IMR-90 (cell line): Measurements from ENCODE around the gene CAAP1. TPM values are rescaled to one million over a fixed set of nuclear protein-coding genes. Genes with fewer than 3 reads are reported as not detected.
A peak's percentile ranks its signal among the peaks of the same experiment; 100 is the strongest.

Experiments
- ATAC-seq: fragments of 200-7000 bp; cut with Tn5 transposase; 2 replicates; pipeline ENCODE4 v1.9.1; 2020; ENCODE audit warnings: low read depth, mild to moderate bottlenecking, moderate library complexity
- BruUV-seq: library from RNA; stranded (reverse); fragments of 400-500 nt; replicated peaks from 2 replicates; lab custom pipeline; 2021; lab: Mats Ljungman, UMichigan
- CTCF ChIA-PET: fragments of 300-600 bp; formaldehyde crosslinking; extraction: SDS; loops from one replicate; lab custom pipeline; 2021; ENCODE audit warnings: antibody characterized with exemption; lab: Yijun Ruan, JAX
- POLR2A ChIA-PET: fragments of 300-600 bp; sonication (Branson Sonifier 250); formaldehyde crosslinking; loops from one replicate; lab custom pipeline; 2022; ENCODE audit warnings: antibody characterized with exemption; ENCODE audit not compliant: unreplicated experiment; lab: Charles Lee
- DNase-seq: peaks from one replicate; pipeline ENCODE4 v3.0.0; 2013
- H2AFZ ChIP-seq: replicated peaks from 2 replicates; pipeline ENCODE3; 2013; ENCODE audit warnings: low read length, mild to moderate bottlenecking; ENCODE audit not compliant: poor library complexity
- H2AK5ac ChIP-seq: 2 replicates; pipeline ENCODE4 v1.6.1; 2013; ENCODE audit warnings: low read depth, low read length, inconsistent platforms
- H2AK9ac ChIP-seq: replicated peaks from 2 replicates; pipeline ENCODE3; 2013; ENCODE audit warnings: mild to moderate bottlenecking, low read depth, low read length, moderate library complexity; ENCODE audit not compliant: poor library complexity
- H2BK120ac ChIP-seq: 2 replicates; pipeline ENCODE4 v1.6.1; 2013; ENCODE audit warnings: low read depth, low read length, inconsistent platforms
- H2BK15ac ChIP-seq: 3 replicates; pipeline ENCODE4 v1.6.1; 2013; ENCODE audit warnings: low read depth, low read length, inconsistent platforms
- H2BK20ac ChIP-seq: 2 replicates; pipeline ENCODE4 v1.6.1; 2013; ENCODE audit warnings: low read depth, mild to moderate bottlenecking, inconsistent platforms, low read length, moderate library complexity
- H2BK5ac ChIP-seq: 2 replicates; pipeline ENCODE4 v1.6.1; 2013; ENCODE audit warnings: mild to moderate bottlenecking, low read depth, low read length, inconsistent platforms; ENCODE audit not compliant: poor library complexity, severe bottlenecking
- H3K14ac ChIP-seq: replicated peaks from 2 replicates; pipeline ENCODE4 v1.6.1; 2013; ENCODE audit warnings: low read depth, low read length, inconsistent platforms
- H3K18ac ChIP-seq: 2 replicates; pipeline ENCODE4 v1.6.1; 2013; ENCODE audit warnings: low read depth, low read length, control low read depth
- H3K23ac ChIP-seq: 2 replicates; pipeline ENCODE4 v1.6.1; 2013; ENCODE audit warnings: low read depth, low read length, inconsistent platforms
- H3K27ac ChIP-seq: 2 replicates; pipeline ENCODE4 v1.5.1; 2013; ENCODE audit warnings: mild to moderate bottlenecking, control low read depth, low read length; ENCODE audit not compliant: insufficient read depth
- H3K27me3 ChIP-seq: 2 replicates; pipeline ENCODE4 v1.6.1; 2013; ENCODE audit warnings: low read length; ENCODE audit not compliant: control insufficient read depth, insufficient read depth
- H3K36me3 ChIP-seq: 2 replicates; pipeline ENCODE4 v1.6.1; 2013; ENCODE audit warnings: low read length, mixed read lengths; ENCODE audit not compliant: control insufficient read depth, insufficient read depth
- H3K4ac ChIP-seq: 2 replicates; pipeline ENCODE4 v1.6.1; 2013; ENCODE audit warnings: low read depth, low read length, inconsistent platforms
- H3K4me1 ChIP-seq: 2 replicates; pipeline ENCODE4 v1.6.1; 2013; ENCODE audit warnings: low read length, mixed read lengths; ENCODE audit not compliant: control insufficient read depth, insufficient read depth
- H3K4me2 ChIP-seq: 2 replicates; pipeline ENCODE4 v1.6.1; 2013; ENCODE audit warnings: low read depth, mild to moderate bottlenecking, control low read depth, low read length, moderate library complexity
- H3K4me3 ChIP-seq: 2 replicates; pipeline ENCODE4 v1.5.1; 2013; ENCODE audit warnings: low read depth, mild to moderate bottlenecking, control low read depth, low read length, moderate library complexity; ENCODE audit not compliant: insufficient read depth
- H3K56ac ChIP-seq: 2 replicates; pipeline ENCODE4 v1.6.1; 2013; ENCODE audit warnings: low read length, inconsistent platforms; ENCODE audit not compliant: insufficient read depth; ENCODE audit errors: extremely low read depth
- H3K79me1 ChIP-seq, 2 experiments: 2 replicates each; pipeline ENCODE4 v1.6.1; 2013; ENCODE audit warnings: low read length in 2 of 2, inconsistent platforms in 1 of 2, low read depth in 1 of 2
- H3K9ac ChIP-seq: 2 replicates; pipeline ENCODE4 v1.6.1; 2013; ENCODE audit warnings: low read depth, low read length, control low read depth
- H3K9me1 ChIP-seq: 2 replicates; pipeline ENCODE4 v1.6.1; 2013; ENCODE audit warnings: low read length, inconsistent platforms; ENCODE audit not compliant: insufficient read depth
- H3K9me3 ChIP-seq: 2 replicates; pipeline ENCODE4 v1.6.1; 2013; ENCODE audit warnings: low read length; ENCODE audit not compliant: control insufficient read depth, insufficient read depth
- H4K20me1 ChIP-seq: 2 replicates; pipeline ENCODE4 v1.6.1; 2013; ENCODE audit warnings: low read length, inconsistent platforms; ENCODE audit not compliant: insufficient read depth
- H4K5ac ChIP-seq: 2 replicates; pipeline ENCODE4 v1.6.1; 2013; ENCODE audit warnings: mild to moderate bottlenecking, low read depth, low read length, control low read depth
- H4K8ac ChIP-seq, 2 experiments: 2 replicates each; pipeline ENCODE4 v1.6.1; 2013; ENCODE audit warnings: low read depth in 2 of 2, low read length in 2 of 2, control low read depth in 1 of 2, inconsistent platforms in 1 of 2
- H4K91ac ChIP-seq: 2 replicates; pipeline ENCODE4 v1.6.1; 2013; ENCODE audit warnings: low read depth, low read length, inconsistent platforms; ENCODE audit not compliant: insufficient read depth
- CHD1 ChIP-seq: IDR thresholded peaks from 2 replicates; pipeline ENCODE4 v1.6.1; 2012; ENCODE audit warnings: low read depth, low read length, improper control_type of control experiment
- CTCF ChIP-seq: conservative IDR thresholded peaks from 2 replicates; pipeline ENCODE4 v1.5.1; 2012; ENCODE audit warnings: mild to moderate bottlenecking, low read depth, low read length, improper control_type of control experiment
- MAFK ChIP-seq: IDR thresholded peaks from 2 replicates; pipeline ENCODE4 v1.6.1; 2012; ENCODE audit warnings: low read depth, low read length, improper control_type of control experiment
- MAZ ChIP-seq: IDR thresholded peaks from 2 replicates; pipeline ENCODE4 v1.6.1; 2012; ENCODE audit warnings: low read depth, mild to moderate bottlenecking, low read length, improper control_type of control experiment, moderate library complexity, borderline replicate concordance
- NFE2L2 ChIP-seq: fragments of 150-350 bp; IDR thresholded peaks from 2 replicates; pipeline ENCODE4 v1.6.1; 2016; ENCODE audit warnings: low read depth, mild to moderate bottlenecking, low read length
- POLR2A ChIP-seq: IDR thresholded peaks from 2 replicates; pipeline ENCODE4 v1.6.1; 2012; ENCODE audit warnings: mild to moderate bottlenecking, low read depth, low read length
- WGBS, 2 experiments: methylation state at CpG; one replicate each; pipeline versions ENCODE4 v1.1.5 to v1.1.7; 2013; ENCODE audit warnings: missing lambda C conversion rate in 2 of 2; ENCODE audit not compliant: insufficient read length in 1 of 2; ENCODE audit errors: extremely low coverage in 2 of 2; 5-methylcytosine and 5-hydroxymethylcytosine counted together
- dilution Hi-C: fragments of 300-500 bp; cut with HindIII; formaldehyde crosslinking; loops from one replicate; pipeline ENCODE4 v1.14.3; 2018; ENCODE audit warnings: low sequenced_read_pairs; ENCODE audit not compliant: unreplicated experiment
- in situ Hi-C: fragments of 300-500 bp; cut with MboI; formaldehyde crosslinking; loops from 3 replicates; pipeline ENCODE4 v1.14.3; 2019; ENCODE audit warnings: low sequenced_read_pairs, inconsistent platforms, mixed read lengths
- intact Hi-C: fragments of 100-400 bp; cut with micrococcal nuclease; formaldehyde crosslinking; loops from 2 replicates; pipeline ENCODE4 v1.10.0; 2022
- polyA plus RNA-seq, 3 experiments: library from polyadenylated mRNA; depleted of rRNA; stranded (reverse); fragments of >200 nt; gene quantifications; 2 replicates each; pipeline ENCODE4 v1.2.3, GENCODE V29; 2012; ENCODE audit warnings: low replicate concordance in 1 of 3
- total RNA-seq: library from RNA; depleted of rRNA; stranded (reverse); fragments of >200 nt; gene quantifications from 2 replicates; pipeline ENCODE4 v1.2.3, GENCODE V29; 2012
- TF ChIP-seq, protein P1 (sequence below): fragments of 150-350 bp; IDR thresholded peaks from 2 replicates; pipeline ENCODE4 v1.6.1; 2016; ENCODE audit warnings: low read depth, mild to moderate bottlenecking, low read length, moderate library complexity, borderline replicate concordance

Gene CAAP1
- total and polyA plus RNA-seq, 2 of the 4 experiments (the other 2 are of a cell fraction): 6.1 to 9.0 TPM

GRCh38 chr9:26891726-26892125 is 876 bp downstream of the CAAP1 start:
- Histone ChIP-seq H2BK20ac (no peak overlapping the region), H3K14ac (peak overlapping the region; percentile 39; the same call in 1 of the 2 replicates), H3K9me3 (no peaks in the 10 kb centered on the region), H3K18ac (no peak overlapping the region), H3K9me1 (no peaks in the 10 kb centered on the region), H3K56ac (peak overlapping the region; percentile 35), H3K23ac (peak overlapping the region; percentile 26; the same call in 1 of the 2 replicates), H3K4me1 (no peaks in the 10 kb centered on the region), H2AK9ac (no peak overlapping the region), H2BK120ac (no peak overlapping the region), H4K5ac (no peak overlapping the region), H2AFZ (no peak overlapping the region), H2AK5ac (no peak overlapping the region), H4K91ac (no peak overlapping the region), H4K20me1 (peaks cover 2% of the 10 kb centered on the region; the same call in 1 of the 2 replicates), H3K27me3 (no peaks in the 10 kb centered on the region), H3K4me2 (peak overlapping the region; percentile 55), H3K4me3 (peak overlapping the region; percentile 84), H3K9ac (peak overlapping the region; percentile 75), H2BK15ac (no peak overlapping the region), H3K79me1 (peaks cover 0 to 24% of the 10 kb centered on the region in 2 experiments; a peak in 3 of 4 replicates), H3K36me3 (no peaks in the 10 kb centered on the region), H3K27ac (peak overlapping the region; percentile 38; the same call in 1 of the 2 replicates), H4K8ac (peak overlapping the region; percentile 86 to 92; a peak in 2 of 4 replicates), H2BK5ac (peak overlapping the region; percentile 77), H3K4ac (peak overlapping the region; percentile 24; the same call in 1 of the 2 replicates)
- in situ Hi-C loops (no loop called here), intact Hi-C loops (loop anchor here (1.0 to 10.0 kb wide), 3 partner anchors 55 to 385 kb away; partner anchors contain the start of gene PLAA), dilution Hi-C loops (no loop called here)
- no peak for TF ChIP-seq NFE2L2
- no peak for TF ChIP-seq MAFK
- TF ChIP-seq CTCF: no peak
- TF ChIP-seq, protein P1, sequence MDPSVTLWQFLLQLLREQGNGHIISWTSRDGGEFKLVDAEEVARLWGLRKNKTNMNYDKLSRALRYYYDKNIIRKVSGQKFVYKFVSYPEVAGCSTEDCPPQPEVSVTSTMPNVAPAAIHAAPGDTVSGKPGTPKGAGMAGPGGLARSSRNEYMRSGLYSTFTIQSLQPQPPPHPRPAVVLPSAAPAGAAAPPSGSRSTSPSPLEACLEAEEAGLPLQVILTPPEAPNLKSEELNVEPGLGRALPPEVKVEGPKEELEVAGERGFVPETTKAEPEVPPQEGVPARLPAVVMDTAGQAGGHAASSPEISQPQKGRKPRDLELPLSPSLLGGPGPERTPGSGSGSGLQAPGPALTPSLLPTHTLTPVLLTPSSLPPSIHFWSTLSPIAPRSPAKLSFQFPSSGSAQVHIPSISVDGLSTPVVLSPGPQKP: no peak
- no peak for TF ChIP-seq CHD1
- no peak for TF ChIP-seq MAZ
- no peak for TF ChIP-seq POLR2A
- DNase-seq (no peak), ATAC-seq (no peak)
- BruUV-seq: TSS peak; percentile 41
- ChIA-PET CTCF (interaction anchor here (0.6 to 0.8 kb wide), 2 partner anchors 8 to 1576 kb away, joined by 3 to 4 read pairs; no protein-coding TSS in a partner anchor), POLR2A (no interaction called here)
- no CpG with 5 or more reads among the region's 14 CpGs for WGBS, 2 experiments
